Measurements from ENCODE around the gene FXYD6. TPM values are rescaled to one million over a fixed set of nuclear protein-coding genes. Genes with fewer than 3 reads are reported as not detected.

FXYD6 gene
- total RNA-seq, 4 donors from 2014 or later, result 4.8 to 15.9 (median 9.5) TPM

DNA sequence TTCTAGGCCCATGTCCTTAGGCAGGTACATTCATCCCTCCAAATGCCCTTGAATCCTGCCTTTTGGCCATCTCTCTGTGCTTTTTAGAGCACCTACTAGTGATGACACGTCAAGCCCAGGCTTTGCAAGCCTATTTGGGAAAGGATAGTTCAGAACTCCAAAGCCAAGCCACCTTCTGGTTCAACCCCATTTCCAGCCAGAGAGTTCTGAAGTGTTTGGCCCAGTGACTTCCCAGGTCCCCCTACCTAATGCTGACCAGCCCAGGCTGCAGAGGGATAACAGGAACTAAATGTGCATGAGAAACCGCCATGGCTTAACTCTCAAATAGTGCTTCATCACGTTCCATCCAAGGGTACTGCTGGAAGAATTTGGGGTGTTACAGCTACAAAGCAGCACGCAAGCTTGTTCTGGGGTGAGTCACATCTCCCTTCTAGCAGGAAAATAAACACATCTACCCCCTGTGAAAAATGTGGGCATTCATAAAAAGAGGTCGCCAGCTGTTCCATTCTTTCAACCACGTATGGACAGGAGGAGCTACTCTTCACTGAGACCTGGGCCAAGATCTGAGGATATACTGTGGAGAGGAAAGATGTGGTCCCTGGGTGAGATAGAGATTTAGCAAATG, 2.0 kb upstream of the FXYD6 start:
- Histone ChIP-seq H3K27ac (no peak overlapping the region), H3K4me1 (peaks cover 36% of the 10 kb centered on the region), H3K27me3 (peaks cover 51% of the 10 kb centered on the region), H3K9me3 (no peaks in the 10 kb centered on the region), H3K4me3 (no peak overlapping the region), H3K36me3 (no peaks in the 10 kb centered on the region)
- 90% methylated on average over 6 of the region's 6 CpGs for WGBS
- no peak for DNase-seq (ENCODE audit: low spot score in 2 of 2)
- TF ChIP-seq CTCF (IDR thresholded peaks at IDR 0.05) (no peak), EP300 (IDR thresholded peaks at IDR 0.05) (no peak), POLR2A (IDR thresholded peaks at IDR 0.05) (no peak), POLR2AphosphoS5 (IDR thresholded peaks at IDR 0.05) (no peak)

- H3K36me3 ChIP-seq, result no peaks in the 10 kb centered on the region
- no peaks in the 10 kb centered on the region for H3K9me3 ChIP-seq
- TF ChIP-seq EP300 (IDR thresholded peaks at IDR 0.05), result no peak
- TF ChIP-seq POLR2AphosphoS5 (IDR thresholded peaks at IDR 0.05), result no peak
- no peak for TF ChIP-seq POLR2A (IDR thresholded peaks at IDR 0.05)
- TF ChIP-seq CTCF (IDR thresholded peaks at IDR 0.05), result no peak
- DNase-seq (ENCODE audit: low spot score in 2 of 2), result no peak
- peaks cover 59% of the 10 kb centered on the region for H3K27me3 ChIP-seq
- H3K27ac ChIP-seq, result no peak overlapping the region
- H3K4me1 ChIP-seq, result peaks cover 38% of the 10 kb centered on the region
- peak overlapping the region; percentile 60 for H3K4me3 ChIP-seq
- WGBS, result 42% methylated on average over 10 of the region's 12 CpGs
Observed at GRCh38 chr11:117877120-117877784, 794 bp upstream of the FXYD6 start.

DNA sequence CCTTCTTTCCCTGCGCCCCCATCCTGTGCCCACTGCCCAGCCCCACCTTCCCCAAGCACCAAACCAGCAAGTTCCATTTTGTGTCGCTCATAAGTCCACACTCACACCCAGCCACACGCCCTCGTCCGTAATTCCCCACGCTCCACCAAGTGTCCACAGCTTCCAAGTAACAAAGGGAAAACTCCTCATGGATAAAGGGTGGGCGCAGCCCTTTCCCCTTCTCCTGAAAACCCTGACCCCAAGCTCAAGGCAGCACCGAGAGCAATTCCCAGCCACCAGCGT, 458 bp downstream of the FXYD6 start:
- Histone ChIP-seq H3K27me3 (peaks cover 55% of the 10 kb centered on the region), H3K27ac (no peak overlapping the region), H3K9me3 (no peaks in the 10 kb centered on the region), H3K36me3 (no peaks in the 10 kb centered on the region), H3K4me3 (peak overlapping the region; percentile 60), H3K4me1 (peaks cover 35% of the 10 kb centered on the region)
- 3% methylated on average over 9 of the region's 9 CpGs for WGBS
- TF ChIP-seq POLR2AphosphoS5 (IDR thresholded peaks at IDR 0.05) (no peak), CTCF (IDR thresholded peaks at IDR 0.05) (no peak)
- no peak for DNase-seq (ENCODE audit: low spot score in 2 of 2)

DNA sequence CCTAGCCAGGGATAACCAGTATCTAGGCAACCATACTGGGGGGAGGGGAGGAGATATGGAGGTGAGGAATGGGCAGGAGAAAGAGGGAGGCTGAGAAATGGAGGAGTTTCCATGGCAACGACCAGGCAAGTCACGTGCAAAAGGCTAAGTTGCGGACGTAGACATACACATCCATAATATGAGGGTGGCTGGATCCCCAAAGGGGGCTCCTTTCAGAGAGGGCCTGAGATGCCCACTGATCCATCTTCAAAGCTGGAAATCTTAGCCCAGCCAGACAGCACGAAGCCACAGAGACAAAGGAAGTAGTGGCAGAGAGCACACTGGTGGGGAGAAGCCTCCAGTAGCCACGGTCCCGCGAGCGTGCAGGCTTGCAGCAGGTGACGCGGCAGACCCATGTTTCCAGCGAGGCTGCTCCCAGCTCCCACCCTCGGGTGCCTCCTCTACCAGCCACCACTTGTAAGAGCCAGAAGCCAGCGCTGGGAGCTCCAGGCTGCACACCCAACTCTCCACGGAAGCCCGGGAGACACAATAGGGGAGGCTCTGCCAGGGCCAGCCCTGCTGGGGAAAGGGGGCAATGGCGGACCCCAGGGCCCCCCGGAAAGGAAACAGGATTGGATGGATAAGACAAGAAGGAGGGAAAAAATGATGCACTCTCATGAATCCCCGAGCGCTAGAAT, 938 bp downstream of the FXYD6 start:
- Histone ChIP-seq H3K27ac (no peak overlapping the region), H3K4me1 (peaks cover 36% of the 10 kb centered on the region), H3K9me3 (no peaks in the 10 kb centered on the region), H3K4me3 (peak overlapping the region; percentile 60), H3K27me3 (peaks cover 55% of the 10 kb centered on the region), H3K36me3 (no peaks in the 10 kb centered on the region)
- no peak for DNase-seq (ENCODE audit: low spot score in 2 of 2)
- WGBS, result 9% methylated on average over 12 of the region's 20 CpGs
- TF ChIP-seq EP300 (IDR thresholded peaks at IDR 0.05), result no peak
- TF ChIP-seq POLR2AphosphoS5 (IDR thresholded peaks at IDR 0.05), result no peak
- TF ChIP-seq POLR2A (IDR thresholded peaks at IDR 0.05), result no peak
- no peak for TF ChIP-seq CTCF (IDR thresholded peaks at IDR 0.05)

- Histone ChIP-seq H3K36me3 (no peaks in the 10 kb centered on the region), H3K27me3 (peaks cover 55% of the 10 kb centered on the region), H3K4me3 (peak overlapping the region; percentile 60), H3K9me3 (no peaks in the 10 kb centered on the region), H3K4me1 (peaks cover 42% of the 10 kb centered on the region), H3K27ac (no peak overlapping the region)
- no peak for DNase-seq (ENCODE audit: low spot score in 2 of 2)
- TF ChIP-seq CTCF (IDR thresholded peaks at IDR 0.05), result no peak
- TF ChIP-seq POLR2A (IDR thresholded peaks at IDR 0.05), result no peak
- TF ChIP-seq EP300 (IDR thresholded peaks at IDR 0.05), result no peak
- TF ChIP-seq POLR2AphosphoS5 (IDR thresholded peaks at IDR 0.05), result no peak
- 96% methylated on average over 4 of the region's 4 CpGs for WGBS
Observed at GRCh38 chr11:117874910-117875381, 1.5 kb downstream of the FXYD6 start.
